GM12872 (cell line): ENCODE results near the gene PLCZ1.

Experiments
- TF ChIP-seq, protein P1 (sequence below): IDR thresholded peaks from 3 replicates; pipeline ENCODE4 v1.5.1; 2011; ENCODE audit warnings: low read depth, mild to moderate bottlenecking, low read length, moderate library complexity; ENCODE audit not compliant: insufficient read depth

Gene PLCZ1

DNA sequence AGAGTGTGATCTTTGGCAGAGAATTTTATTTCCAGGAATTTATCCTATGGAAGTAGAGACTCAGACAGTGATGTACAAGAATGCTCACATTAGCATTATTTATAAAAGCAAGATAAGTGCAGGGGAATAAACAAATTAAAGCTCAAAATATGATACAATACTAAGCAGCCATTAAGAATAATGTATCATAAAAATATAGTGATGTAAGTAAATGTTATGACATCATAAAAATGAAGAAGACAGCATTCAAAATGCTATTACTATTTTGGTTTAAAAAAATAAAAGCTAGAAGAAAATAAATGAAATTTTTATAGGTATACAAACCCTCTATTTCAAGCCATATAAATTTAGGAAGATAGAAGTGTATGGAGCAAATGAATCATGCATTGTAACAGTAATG, 17.1 kb downstream of the PLCZ1 start:
- TF ChIP-seq, protein P1, sequence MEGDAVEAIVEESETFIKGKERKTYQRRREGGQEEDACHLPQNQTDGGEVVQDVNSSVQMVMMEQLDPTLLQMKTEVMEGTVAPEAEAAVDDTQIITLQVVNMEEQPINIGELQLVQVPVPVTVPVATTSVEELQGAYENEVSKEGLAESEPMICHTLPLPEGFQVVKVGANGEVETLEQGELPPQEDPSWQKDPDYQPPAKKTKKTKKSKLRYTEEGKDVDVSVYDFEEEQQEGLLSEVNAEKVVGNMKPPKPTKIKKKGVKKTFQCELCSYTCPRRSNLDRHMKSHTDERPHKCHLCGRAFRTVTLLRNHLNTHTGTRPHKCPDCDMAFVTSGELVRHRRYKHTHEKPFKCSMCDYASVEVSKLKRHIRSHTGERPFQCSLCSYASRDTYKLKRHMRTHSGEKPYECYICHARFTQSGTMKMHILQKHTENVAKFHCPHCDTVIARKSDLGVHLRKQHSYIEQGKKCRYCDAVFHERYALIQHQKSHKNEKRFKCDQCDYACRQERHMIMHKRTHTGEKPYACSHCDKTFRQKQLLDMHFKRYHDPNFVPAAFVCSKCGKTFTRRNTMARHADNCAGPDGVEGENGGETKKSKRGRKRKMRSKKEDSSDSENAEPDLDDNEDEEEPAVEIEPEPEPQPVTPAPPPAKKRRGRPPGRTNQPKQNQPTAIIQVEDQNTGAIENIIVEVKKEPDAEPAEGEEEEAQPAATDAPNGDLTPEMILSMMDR: no peak

- TF ChIP-seq, protein P1: no peak
These were observed 17.8 kb downstream of the PLCZ1 start for GRCh38 chr12:18719922-18720510.

GRCh38 chr12:18718462-18718861, 19.4 kb downstream of the PLCZ1 start:
- TF ChIP-seq, protein P1: no peak

DNA sequence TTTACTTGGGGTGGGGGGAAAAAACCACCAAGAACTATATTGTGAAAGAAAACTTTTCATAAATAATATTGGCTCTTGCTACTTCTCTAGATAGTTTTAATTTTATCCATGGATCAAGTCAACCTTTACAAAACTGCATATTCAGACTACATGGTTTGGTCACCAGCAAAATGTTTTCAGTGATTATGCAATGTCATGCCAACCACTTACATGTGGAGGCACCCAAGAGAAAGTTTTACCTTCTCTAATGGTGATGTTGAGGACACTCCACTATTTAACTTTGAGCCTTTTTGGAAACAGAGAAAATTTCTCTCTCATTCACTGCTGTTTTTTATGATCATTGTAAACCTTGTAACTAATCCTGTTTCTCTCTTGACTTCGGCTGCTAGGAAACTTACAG, 21.6 kb downstream of the PLCZ1 start:
- TF ChIP-seq, protein P1: no peak

GRCh38 chr12:18706798-18707197, 31.0 kb downstream of the PLCZ1 start:
- TF ChIP-seq, protein P1: no peak

GRCh38 chr12:18703911-18704310, 33.9 kb downstream of the PLCZ1 start:
- TF ChIP-seq, protein P1: no peak

DNA sequence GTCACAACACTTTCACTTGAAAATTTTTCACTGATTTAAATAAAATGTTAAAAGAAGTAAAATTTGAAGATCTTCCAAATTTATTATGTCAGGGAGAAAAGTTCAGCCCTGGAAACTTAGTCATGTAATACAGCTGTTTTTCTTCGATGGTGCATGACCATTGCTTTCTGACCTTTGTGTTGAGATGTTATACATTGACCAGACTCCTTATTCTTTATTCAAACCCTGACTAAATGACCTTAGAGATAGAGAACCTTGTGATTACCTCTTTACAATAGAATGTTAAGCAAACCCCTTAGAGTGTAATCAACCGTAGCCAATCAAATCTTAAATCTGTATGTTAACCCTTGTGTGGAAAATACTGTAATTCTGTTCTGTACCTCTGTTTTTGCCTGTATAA, 34.5 kb downstream of the PLCZ1 start:
- TF ChIP-seq, protein P1: no peak

GRCh38 chr12:18700271-18700670, 37.5 kb downstream of the PLCZ1 start:
- TF ChIP-seq, protein P1: no peak
